Peyer's patch (tissue), 4 donors: Measurements from ENCODE around the gene METTL4. TPM values are rescaled to one million over a fixed set of nuclear protein-coding genes. Genes with fewer than 3 reads are reported as not detected.

Experiments used
- DNase-seq, 3 donors: peaks; one replicate each; pipeline ENCODE4 v3.0.0-alpha.2; 2017 to 2019
- H3K27ac ChIP-seq, 4 donors: fragments of 200-600 bp; sonication (generic); one replicate each; pipeline ENCODE4 v1.5.1; 2016 to 2019
- H3K27me3 ChIP-seq, 2 donors: fragments of 200-600 bp; sonication (generic); one replicate each; pipeline ENCODE4 v1.5.1; 2019
- H3K36me3 ChIP-seq, 3 donors: fragments of 200-600 bp; sonication (generic); one replicate each; pipeline ENCODE4 v1.5.1; 2016 to 2019
- H3K4me1 ChIP-seq, 4 donors: fragments of 200-600 bp; sonication (generic); one replicate each; pipeline ENCODE4 v1.5.1; 2016 to 2019
- H3K4me3 ChIP-seq, 4 donors: fragments of 200-600 bp; sonication (generic); 1 replicate in 3 of 4; 2 replicates in 1 of 4; pipeline ENCODE4 v1.5.1; 2016 to 2019; ENCODE audit warnings: mild to moderate bottlenecking in 1 of 4
- H3K9me3 ChIP-seq, 4 donors: fragments of 200-600 bp; sonication (generic); one replicate each; pipeline ENCODE4 v1.5.1; 2016 to 2019; ENCODE audit warnings: mild to moderate bottlenecking in 1 of 4
- POLR2A ChIP-seq, 2 donors: fragments of 450-650 bp; IDR thresholded peaks; one replicate each; pipeline ENCODE4 v1.5.1; 2017; ENCODE audit warnings: antibody characterized with exemption in 2 of 2, mild to moderate bottlenecking in 2 of 2, moderate library complexity in 2 of 2
- total RNA-seq, 4 donors: library from RNA; depleted of rRNA; stranded (reverse); fragments of >200 nt; gene quantifications; one replicate each; pipeline ENCODE4 v1.1.0, GENCODE V29; 2016
- TF ChIP-seq, protein P1 (sequence below), 6 experiments: fragments of 450-650 bp in 4 of 6; fragments of 200-600 bp in 2 of 6; sonication (generic) in 1 of 6; IDR thresholded peaks; one replicate each; pipeline ENCODE4 v1.5.1; 2017 to 2019; ENCODE audit warnings: antibody characterized with exemption in 6 of 6, mild to moderate bottlenecking in 3 of 6, moderate library complexity in 1 of 6

Gene METTL4
- total RNA-seq, 4 donors from 2014 or later, result 7.9 to 12.4 (median 9.0) TPM

DNA sequence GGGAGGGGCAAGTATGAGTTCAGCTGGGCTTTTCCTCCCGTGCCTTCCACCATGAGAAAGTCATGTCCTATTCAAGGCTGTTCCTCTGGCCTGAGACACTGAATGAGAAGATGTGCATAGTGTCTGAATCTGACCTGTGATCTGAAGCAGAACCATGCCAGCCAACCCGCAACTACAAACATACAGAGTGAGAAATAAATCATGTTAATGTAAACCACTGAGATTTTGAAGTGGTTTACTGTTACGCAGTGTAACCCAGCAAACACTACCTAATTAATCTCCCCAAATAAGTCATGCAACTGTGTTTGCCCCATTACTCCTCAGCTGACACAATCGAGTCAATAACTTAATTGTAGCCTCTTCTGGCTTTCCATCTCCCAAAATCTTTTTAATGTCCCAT, 49.2 kb downstream of the METTL4 start:
- Histone ChIP-seq H3K27me3 (no peaks in the 10 kb centered on the region), H3K9me3 (no peaks in the 10 kb centered on the region), H3K4me1 (no peaks in the 10 kb centered on the region), H3K27ac (no peak overlapping the region), H3K36me3 (no peaks in the 10 kb centered on the region), H3K4me3 (no peak overlapping the region)
- TF ChIP-seq, protein P1, sequence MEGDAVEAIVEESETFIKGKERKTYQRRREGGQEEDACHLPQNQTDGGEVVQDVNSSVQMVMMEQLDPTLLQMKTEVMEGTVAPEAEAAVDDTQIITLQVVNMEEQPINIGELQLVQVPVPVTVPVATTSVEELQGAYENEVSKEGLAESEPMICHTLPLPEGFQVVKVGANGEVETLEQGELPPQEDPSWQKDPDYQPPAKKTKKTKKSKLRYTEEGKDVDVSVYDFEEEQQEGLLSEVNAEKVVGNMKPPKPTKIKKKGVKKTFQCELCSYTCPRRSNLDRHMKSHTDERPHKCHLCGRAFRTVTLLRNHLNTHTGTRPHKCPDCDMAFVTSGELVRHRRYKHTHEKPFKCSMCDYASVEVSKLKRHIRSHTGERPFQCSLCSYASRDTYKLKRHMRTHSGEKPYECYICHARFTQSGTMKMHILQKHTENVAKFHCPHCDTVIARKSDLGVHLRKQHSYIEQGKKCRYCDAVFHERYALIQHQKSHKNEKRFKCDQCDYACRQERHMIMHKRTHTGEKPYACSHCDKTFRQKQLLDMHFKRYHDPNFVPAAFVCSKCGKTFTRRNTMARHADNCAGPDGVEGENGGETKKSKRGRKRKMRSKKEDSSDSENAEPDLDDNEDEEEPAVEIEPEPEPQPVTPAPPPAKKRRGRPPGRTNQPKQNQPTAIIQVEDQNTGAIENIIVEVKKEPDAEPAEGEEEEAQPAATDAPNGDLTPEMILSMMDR (IDR thresholded peaks at IDR 0.05), result no peak
- TF ChIP-seq POLR2A (IDR thresholded peaks at IDR 0.05), result no peak
- DNase-seq, result no peak

DNA sequence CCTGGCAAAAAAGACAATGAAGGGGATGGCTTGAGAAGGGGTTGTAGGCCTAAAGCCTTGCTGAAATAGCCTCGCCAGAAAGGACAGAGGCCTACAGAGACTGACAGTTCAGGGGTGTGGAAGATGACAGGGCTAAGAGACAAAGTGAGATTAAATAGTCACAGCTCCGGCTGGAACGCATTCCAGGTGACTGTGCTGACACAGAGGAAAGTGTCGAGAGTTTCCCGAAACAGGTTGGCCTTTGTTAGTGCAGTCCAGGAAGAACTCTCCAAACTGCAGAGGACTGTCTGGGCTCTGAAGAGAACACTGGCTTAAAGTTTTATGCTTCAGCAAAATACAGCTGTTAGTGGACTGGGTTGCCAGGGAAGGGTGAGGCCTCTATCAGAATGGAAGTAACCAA, 52.8 kb downstream of the METTL4 start:
- no peaks in the 10 kb centered on the region for H3K27me3 ChIP-seq
- H3K4me3 ChIP-seq, result no peak overlapping the region
- H3K4me1 ChIP-seq, result no peaks in the 10 kb centered on the region
- no peaks in the 10 kb centered on the region for H3K36me3 ChIP-seq
- H3K9me3 ChIP-seq, result no peaks in the 10 kb centered on the region
- TF ChIP-seq, protein P1 (IDR thresholded peaks at IDR 0.05), result no peak
- TF ChIP-seq POLR2A (IDR thresholded peaks at IDR 0.05), result no peak
- no peak overlapping the region for H3K27ac ChIP-seq
- DNase-seq, result no peak

DNA sequence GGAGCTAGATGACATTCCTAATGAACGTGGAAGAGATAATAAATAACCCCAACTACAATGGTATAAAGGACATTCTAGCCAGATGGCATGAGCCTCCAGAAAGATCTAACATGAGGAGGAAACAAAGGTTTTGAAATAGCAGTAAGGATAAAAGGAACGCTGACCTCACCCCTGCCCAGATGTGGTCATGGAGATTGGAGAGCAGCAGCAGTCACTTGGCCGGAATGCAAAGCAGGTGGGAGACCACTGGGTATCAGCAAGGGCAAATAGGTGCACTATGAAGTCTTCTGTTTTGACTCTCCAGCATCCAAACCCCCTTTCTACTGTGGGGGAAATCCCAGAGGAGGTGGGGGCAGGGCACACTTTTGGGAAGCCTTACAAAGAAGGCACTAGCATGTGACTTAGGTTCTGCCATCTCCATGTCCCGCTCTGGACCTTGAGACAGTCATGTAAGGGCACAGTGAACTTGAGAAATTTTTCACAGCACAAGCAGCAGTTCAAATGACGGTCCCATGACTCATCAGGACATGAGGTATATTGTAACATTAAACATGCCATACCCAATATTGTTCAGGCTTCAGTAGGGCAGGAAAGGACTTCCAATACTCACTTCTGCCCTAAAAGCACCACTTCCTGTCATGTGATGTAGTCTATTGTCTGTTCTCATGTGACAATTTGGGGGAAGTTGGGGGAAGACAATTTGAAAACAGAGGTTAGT, 55.2 kb downstream of the METTL4 start:
- Histone ChIP-seq H3K9me3 (no peaks in the 10 kb centered on the region), H3K4me3 (no peak overlapping the region), H3K36me3 (no peaks in the 10 kb centered on the region), H3K4me1 (no peaks in the 10 kb centered on the region), H3K27ac (peak overlapping the region in 1 of 4 donors; percentile 3), H3K27me3 (no peaks in the 10 kb centered on the region)
- DNase-seq, result no peak
- TF ChIP-seq POLR2A (IDR thresholded peaks at IDR 0.05), result no peak
- TF ChIP-seq, protein P1 (IDR thresholded peaks at IDR 0.05), result no peak

DNA sequence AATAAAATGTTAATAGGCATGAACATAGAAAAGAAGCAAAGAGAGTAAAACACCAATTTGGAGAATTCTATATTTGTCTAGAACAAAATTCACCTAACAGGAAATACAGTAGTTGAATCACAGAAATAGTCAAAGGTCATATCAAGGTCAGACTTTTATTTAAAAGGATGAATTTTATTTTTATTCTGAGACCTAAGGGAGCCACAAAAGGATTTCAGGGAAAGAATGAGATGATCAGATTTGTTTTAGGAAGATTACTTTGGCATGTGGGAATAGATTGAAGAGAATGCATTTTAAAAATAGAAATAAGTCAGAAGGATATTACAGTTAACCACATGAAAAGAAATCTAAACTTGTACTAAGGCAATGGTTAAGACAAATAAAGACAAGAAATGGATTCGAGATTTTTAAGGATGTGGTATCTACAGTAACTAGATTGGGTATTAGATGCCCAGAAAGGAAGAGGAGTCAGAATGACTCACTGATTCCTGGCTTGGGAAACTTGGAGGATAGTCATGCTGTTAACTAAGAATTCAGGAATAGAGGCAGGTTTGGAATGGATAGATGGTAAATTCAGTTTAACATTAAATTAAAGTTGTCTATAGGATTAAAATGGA, 56.0 kb downstream of the METTL4 start:
- H3K27ac ChIP-seq, result no peak overlapping the region
- no peaks in the 10 kb centered on the region for H3K9me3 ChIP-seq
- TF ChIP-seq, protein P1 (IDR thresholded peaks at IDR 0.05), result no peak
- TF ChIP-seq POLR2A (IDR thresholded peaks at IDR 0.05), result no peak
- no peaks in the 10 kb centered on the region for H3K27me3 ChIP-seq
- no peak overlapping the region for H3K4me3 ChIP-seq
- no peak for DNase-seq
- no peaks in the 10 kb centered on the region for H3K36me3 ChIP-seq
- no peaks in the 10 kb centered on the region for H3K4me1 ChIP-seq

DNA sequence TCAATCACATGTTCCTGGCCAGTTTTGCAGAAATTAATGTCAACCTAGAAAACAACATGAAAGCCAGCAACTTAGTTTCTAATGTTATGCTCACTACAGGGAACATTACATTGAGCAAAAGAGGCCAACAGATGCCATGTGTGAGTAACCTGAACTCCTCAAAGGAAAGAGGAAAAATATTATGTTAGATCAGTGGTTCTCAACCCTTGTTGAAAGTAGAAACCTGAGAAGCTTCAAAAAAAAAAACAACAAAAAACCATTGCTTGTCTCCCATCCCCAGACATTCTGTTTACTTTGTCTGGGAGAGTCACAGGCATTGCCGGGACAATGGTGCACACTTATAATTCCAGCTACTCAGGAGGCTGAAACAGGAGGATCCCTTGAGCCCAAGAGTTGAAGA, 57.7 kb downstream of the METTL4 start:
- H3K36me3 ChIP-seq, result no peaks in the 10 kb centered on the region
- H3K4me1 ChIP-seq, result no peaks in the 10 kb centered on the region
- H3K9me3 ChIP-seq, result no peaks in the 10 kb centered on the region
- H3K4me3 ChIP-seq, result no peak overlapping the region
- no peaks in the 10 kb centered on the region for H3K27me3 ChIP-seq
- DNase-seq, result no peak
- TF ChIP-seq, protein P1 (IDR thresholded peaks at IDR 0.05), result no peak
- TF ChIP-seq POLR2A (IDR thresholded peaks at IDR 0.05), result no peak
- H3K27ac ChIP-seq, result no peak overlapping the region
